Lower leg skin (tissue), 4 donors: ENCODE data around the gene KIF1A. TPM values are rescaled to one million over a fixed set of nuclear protein-coding genes. Genes with fewer than 3 reads are reported as not detected.

Experiments used
- DNase-seq, 2 donors: peaks; one replicate each; pipeline ENCODE4 v3.0.0-alpha.2; 2019; ENCODE audit warnings: low spot score in 2 of 2
- H3K4me3 ChIP-seq: fragments of 200-600 bp; sonication (generic); 2 replicates; pipeline ENCODE4 v1.5.1; 2017; ENCODE audit warnings: mild to moderate bottlenecking, low read depth; ENCODE audit not compliant: poor library complexity, severe bottlenecking
- CTCF ChIP-seq, 3 donors: fragments of 450-650 bp; IDR thresholded peaks; one replicate each; pipeline ENCODE4 v1.5.1; 2016; ENCODE audit warnings: antibody characterized with exemption in 3 of 3, mild to moderate bottlenecking in 3 of 3, moderate library complexity in 2 of 3
- POLR2A ChIP-seq, 2 donors: fragments of 450-650 bp; IDR thresholded peaks; one replicate each; pipeline ENCODE4 v1.6.1; 2016 to 2017; ENCODE audit warnings: antibody characterized with exemption in 2 of 2, mild to moderate bottlenecking in 1 of 2, moderate library complexity in 1 of 2
- WGBS, 2 donors: methylation state at CpG; one replicate each; pipeline ENCODE4 v1.1.5; 2018; 5-methylcytosine and 5-hydroxymethylcytosine counted together
- intact Hi-C: fragments of 100-400 bp; cut with DNase I; formaldehyde crosslinking; loops from one replicate; pipeline ENCODE4 v1.15.0; 2023; ENCODE audit warnings: low total_unique reads
- total RNA-seq, 4 donors: library from RNA; depleted of rRNA; stranded (reverse); fragments of >200 nt; gene quantifications; one replicate each; pipeline ENCODE4 v1.1.0, GENCODE V29; 2016

KIF1A gene
- total RNA-seq, 4 donors from 2014 or later: 0.76 to 4.3 (median 3.0) TPM

GRCh38 chr2:240786355-240786841 is 33.6 kb downstream of the KIF1A start:
- intact Hi-C loops: no loop called here
- TF ChIP-seq CTCF (IDR thresholded peaks at IDR 0.05) (no peak), POLR2A (IDR thresholded peaks at IDR 0.05) (no peak)
- no peak overlapping the region for H3K4me3 ChIP-seq
- WGBS, 2 donors: 81 to 82% methylated on average over 7 to 8 of the region's 8 CpGs
- no peak for DNase-seq

DNA sequence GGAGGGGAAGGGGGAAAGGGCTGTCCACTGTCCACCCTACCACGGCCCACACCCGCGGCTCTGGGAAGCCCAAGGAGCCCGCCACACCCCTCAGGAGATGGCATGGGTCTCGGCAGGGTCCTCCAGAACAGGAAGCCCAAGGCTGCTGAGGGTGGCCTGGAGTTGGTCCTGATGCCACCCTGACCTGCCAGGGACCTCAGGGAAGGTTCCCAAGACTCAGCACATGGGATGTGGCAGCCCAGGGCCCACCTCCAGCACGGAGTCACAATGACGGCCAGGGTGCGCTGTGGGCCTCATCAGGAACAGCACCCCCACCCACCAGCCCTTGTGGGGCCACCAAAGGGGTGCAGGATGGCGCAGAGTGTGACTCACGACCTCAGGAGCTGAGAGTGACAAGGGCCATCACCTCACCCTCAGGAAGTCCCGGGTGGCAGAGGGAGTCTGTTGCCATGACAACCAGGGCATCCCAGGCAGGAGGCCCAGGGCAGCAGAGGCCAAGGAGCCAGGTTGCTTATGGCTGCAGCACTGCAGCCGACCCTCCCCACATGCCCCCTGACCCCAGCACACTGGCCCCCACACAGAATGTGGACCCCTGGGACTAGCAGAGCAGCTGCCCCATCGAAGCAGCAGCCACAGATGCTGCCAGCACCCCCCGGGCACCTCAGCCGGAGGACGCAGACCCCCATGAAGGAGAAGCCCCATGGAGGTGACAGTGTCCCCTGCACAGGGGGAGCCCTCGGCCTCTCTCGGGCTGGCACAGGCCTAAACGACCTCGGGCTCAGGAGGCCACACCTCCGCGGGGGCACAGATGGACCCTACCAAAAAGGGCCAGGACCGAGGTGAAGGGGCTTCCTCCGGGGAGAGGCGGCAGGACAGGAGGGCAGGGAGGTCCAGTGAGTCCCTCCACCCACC is 34.3 kb downstream of the KIF1A start:
- TF ChIP-seq POLR2A (IDR thresholded peaks at IDR 0.05) (no peak), CTCF (IDR thresholded peaks at IDR 0.05) (no peak)
- intact Hi-C loops: no loop called here
- 69 to 77% methylated on average over 10 to 23 of the region's 25 CpGs for WGBS, 2 donors
- no peak overlapping the region for H3K4me3 ChIP-seq
- no peak for DNase-seq

DNA sequence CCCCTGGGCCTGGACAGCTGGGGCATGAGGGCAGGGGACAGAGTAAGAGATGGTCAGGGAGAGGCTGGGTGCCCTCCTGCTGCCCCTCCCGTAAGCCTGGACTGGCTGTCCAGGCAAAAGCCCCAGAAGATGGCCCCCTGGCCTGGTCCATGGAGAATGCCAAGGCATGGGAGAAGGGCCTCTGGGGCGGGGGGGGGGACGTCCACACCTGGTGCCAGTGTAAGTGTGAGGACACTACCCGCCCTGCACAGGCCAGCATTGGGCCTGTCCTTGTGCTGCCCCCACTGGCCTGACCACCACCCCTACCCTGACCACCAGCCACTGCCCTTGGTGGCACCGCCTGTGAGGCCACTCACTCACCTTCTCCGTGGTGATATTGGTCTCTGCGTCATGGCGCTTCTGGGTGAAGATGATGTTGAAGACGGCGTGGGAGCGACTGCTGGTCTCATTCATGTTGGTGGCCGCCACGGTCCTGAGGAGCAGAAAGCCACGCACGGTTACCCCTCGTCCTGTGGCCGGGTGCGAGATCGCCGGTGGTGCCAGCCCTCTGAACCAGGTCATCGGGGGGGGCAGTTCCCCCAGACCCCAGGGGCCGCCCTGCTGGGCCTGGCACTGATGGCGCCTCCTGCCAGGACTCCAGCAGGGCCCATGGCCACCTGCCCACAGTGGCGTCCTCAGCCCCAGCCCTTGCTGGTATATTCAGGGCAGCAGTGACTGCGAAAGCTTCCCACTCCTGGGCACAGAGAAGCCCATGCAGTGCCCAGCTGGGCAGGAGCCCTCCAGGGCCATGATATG is 35.2 kb downstream of the KIF1A start:
- no peak overlapping the region for H3K4me3 ChIP-seq
- WGBS, 2 donors: 89 to 91% methylated on average over 23 to 24 of the region's 25 CpGs
- no peak for DNase-seq
- intact Hi-C loops: no loop called here
- TF ChIP-seq POLR2A (IDR thresholded peaks at IDR 0.05): no peak
- TF ChIP-seq CTCF (IDR thresholded peaks at IDR 0.05): no peak

- no peak for TF ChIP-seq CTCF (IDR thresholded peaks at IDR 0.05)
- TF ChIP-seq POLR2A (IDR thresholded peaks at IDR 0.05): no peak
- H3K4me3 ChIP-seq: no peak overlapping the region
- intact Hi-C loops: no loop called here
- 93 to 94% methylated on average over 30 of the region's 36 CpGs for WGBS, 2 donors
- no peak for DNase-seq
Measured at GRCh38 chr2:240783819-240784621, 36.0 kb downstream of the KIF1A start.
